ENCODE results near the gene OLIG3.

- TF ChIP-seq CTCF (IDR thresholded peaks at IDR 0.05; ENCODE audit: low read depth, low read length, missing input control) = no peak
- TF ChIP-seq GABPA (IDR thresholded peaks at IDR 0.05 in 1 of 2, conservative IDR thresholded peaks at IDR 0.05 in 1 of 2) = no peak
- TF ChIP-seq ATF3 (IDR thresholded peaks at IDR 0.05) = no peak
- TF ChIP-seq, protein P1, sequence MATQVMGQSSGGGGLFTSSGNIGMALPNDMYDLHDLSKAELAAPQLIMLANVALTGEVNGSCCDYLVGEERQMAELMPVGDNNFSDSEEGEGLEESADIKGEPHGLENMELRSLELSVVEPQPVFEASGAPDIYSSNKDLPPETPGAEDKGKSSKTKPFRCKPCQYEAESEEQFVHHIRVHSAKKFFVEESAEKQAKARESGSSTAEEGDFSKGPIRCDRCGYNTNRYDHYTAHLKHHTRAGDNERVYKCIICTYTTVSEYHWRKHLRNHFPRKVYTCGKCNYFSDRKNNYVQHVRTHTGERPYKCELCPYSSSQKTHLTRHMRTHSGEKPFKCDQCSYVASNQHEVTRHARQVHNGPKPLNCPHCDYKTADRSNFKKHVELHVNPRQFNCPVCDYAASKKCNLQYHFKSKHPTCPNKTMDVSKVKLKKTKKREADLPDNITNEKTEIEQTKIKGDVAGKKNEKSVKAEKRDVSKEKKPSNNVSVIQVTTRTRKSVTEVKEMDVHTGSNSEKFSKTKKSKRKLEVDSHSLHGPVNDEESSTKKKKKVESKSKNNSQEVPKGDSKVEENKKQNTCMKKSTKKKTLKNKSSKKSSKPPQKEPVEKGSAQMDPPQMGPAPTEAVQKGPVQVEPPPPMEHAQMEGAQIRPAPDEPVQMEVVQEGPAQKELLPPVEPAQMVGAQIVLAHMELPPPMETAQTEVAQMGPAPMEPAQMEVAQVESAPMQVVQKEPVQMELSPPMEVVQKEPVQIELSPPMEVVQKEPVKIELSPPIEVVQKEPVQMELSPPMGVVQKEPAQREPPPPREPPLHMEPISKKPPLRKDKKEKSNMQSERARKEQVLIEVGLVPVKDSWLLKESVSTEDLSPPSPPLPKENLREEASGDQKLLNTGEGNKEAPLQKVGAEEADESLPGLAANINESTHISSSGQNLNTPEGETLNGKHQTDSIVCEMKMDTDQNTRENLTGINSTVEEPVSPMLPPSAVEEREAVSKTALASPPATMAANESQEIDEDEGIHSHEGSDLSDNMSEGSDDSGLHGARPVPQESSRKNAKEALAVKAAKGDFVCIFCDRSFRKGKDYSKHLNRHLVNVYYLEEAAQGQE (IDR thresholded peaks at IDR 0.05) = no peak
- TF ChIP-seq RAD21 (IDR thresholded peaks at IDR 0.05) = no peak
- no peak for TF ChIP-seq TAF1 (conservative IDR thresholded peaks at IDR 0.05)
- TF ChIP-seq, protein P2, sequence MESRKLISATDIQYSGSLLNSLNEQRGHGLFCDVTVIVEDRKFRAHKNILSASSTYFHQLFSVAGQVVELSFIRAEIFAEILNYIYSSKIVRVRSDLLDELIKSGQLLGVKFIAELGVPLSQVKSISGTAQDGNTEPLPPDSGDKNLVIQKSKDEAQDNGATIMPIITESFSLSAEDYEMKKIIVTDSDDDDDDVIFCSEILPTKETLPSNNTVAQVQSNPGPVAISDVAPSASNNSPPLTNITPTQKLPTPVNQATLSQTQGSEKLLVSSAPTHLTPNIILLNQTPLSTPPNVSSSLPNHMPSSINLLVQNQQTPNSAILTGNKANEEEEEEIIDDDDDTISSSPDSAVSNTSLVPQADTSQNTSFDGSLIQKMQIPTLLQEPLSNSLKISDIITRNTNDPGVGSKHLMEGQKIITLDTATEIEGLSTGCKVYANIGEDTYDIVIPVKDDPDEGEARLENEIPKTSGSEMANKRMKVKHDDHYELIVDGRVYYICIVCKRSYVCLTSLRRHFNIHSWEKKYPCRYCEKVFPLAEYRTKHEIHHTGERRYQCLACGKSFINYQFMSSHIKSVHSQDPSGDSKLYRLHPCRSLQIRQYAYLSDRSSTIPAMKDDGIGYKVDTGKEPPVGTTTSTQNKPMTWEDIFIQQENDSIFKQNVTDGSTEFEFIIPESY (IDR thresholded peaks at IDR 0.05) = no peak
Observed at GRCh38 chr6:137489046-137490005, 4.9 kb downstream of the OLIG3 start.
